Vagina (tissue), 2 donors: Measurements from ENCODE around the gene CHRNB4. TPM values are rescaled to one million over a fixed set of nuclear protein-coding genes. Genes with fewer than 3 reads are reported as not detected.

ENCODE experiments used
- DNase-seq, 2 donors: peaks; one replicate each; pipeline ENCODE4 v3.0.0-alpha.2; 2017; ENCODE audit errors: extremely low spot score in 2 of 2
- H3K27ac ChIP-seq: fragments of 200-600 bp; sonication (generic); one replicate; pipeline ENCODE4 v1.5.1; 2019
- H3K27me3 ChIP-seq: fragments of 200-600 bp; sonication (generic); one replicate; pipeline ENCODE4 v1.5.1; 2019
- H3K36me3 ChIP-seq, 2 donors: fragments of 200-600 bp; sonication (generic); one replicate each; pipeline ENCODE4 v1.5.1; 2017 to 2019
- H3K4me1 ChIP-seq: fragments of 200-600 bp; sonication (generic); one replicate; pipeline ENCODE4 v1.5.1; 2019
- H3K4me3 ChIP-seq, 2 donors: fragments of 200-600 bp; sonication (generic); 1 replicate in 1 of 2; 2 replicates in 1 of 2; pipeline ENCODE4 v1.5.1; 2016 to 2019
- H3K9me3 ChIP-seq: fragments of 200-600 bp; sonication (generic); one replicate; pipeline ENCODE4 v1.5.1; 2019
- CTCF ChIP-seq, 3 experiments: fragments of 450-650 bp in 2 of 3; fragments of 200-600 bp in 1 of 3; sonication (generic) in 1 of 3; IDR thresholded peaks; one replicate each; pipeline ENCODE4 v1.5.1; 2017 to 2019; ENCODE audit warnings: antibody characterized with exemption in 3 of 3, mild to moderate bottlenecking in 2 of 3, moderate library complexity in 2 of 3
- POLR2A ChIP-seq, 2 donors: fragments of 450-650 bp; IDR thresholded peaks; one replicate each; pipeline ENCODE4 v1.6.1; 2017; ENCODE audit warnings: antibody characterized with exemption in 2 of 2, mild to moderate bottlenecking in 2 of 2, moderate library complexity in 2 of 2
- POLR2AphosphoS5 ChIP-seq, 2 donors: sonication (generic); formaldehyde crosslinking; IDR thresholded peaks; one replicate each; pipeline ENCODE4 v1.9.0; 2017; ENCODE audit warnings: antibody characterized with exemption in 2 of 2, mild to moderate bottlenecking in 2 of 2, low read depth in 1 of 2; ENCODE audit not compliant: insufficient read depth in 1 of 2
- intact Hi-C: fragments of 100-400 bp; cut with DNase I; formaldehyde crosslinking; loops from one replicate; pipeline ENCODE4 v1.15.1; 2023
- total RNA-seq: library from RNA; depleted of rRNA; stranded (reverse); fragments of >200 nt; gene quantifications from one replicate; pipeline ENCODE4 v1.2.3, GENCODE V29; 2016

CHRNB4 gene
- total RNA-seq, 1 donor from 2014 or later, result 0.74 TPM

DNA sequence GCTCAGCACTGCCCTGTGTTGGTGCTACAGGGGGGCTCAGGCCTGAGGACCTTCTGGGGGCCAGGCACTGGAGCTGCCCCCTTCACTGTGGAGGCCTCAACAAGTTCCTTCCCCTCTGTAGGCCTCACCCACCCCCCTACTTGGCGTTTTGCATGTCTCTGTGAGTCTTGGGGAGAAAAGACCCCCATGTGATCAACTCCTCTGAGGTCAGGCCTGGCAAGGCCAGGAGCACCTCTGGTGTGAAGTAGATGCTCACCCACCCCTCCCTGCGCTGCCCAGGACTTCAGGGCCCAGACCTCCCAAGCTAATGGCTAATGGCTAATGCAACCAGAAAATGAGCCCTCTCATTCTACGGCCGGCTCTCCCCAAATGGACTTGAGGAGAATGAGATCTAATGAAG lies 34.2 kb upstream of the CHRNB4 start:
- Histone ChIP-seq H3K4me1 (peaks cover 16% of the 10 kb centered on the region), H3K4me3 (no peak overlapping the region), H3K9me3 (no peaks in the 10 kb centered on the region), H3K27ac (no peak overlapping the region), H3K36me3 (no peaks in the 10 kb centered on the region), H3K27me3 (no peaks in the 10 kb centered on the region)
- intact Hi-C loops, result no loop called here
- no peak for DNase-seq
- TF ChIP-seq POLR2AphosphoS5 (IDR thresholded peaks at IDR 0.05; ENCODE audit: insufficient read depth in 1 of 2, low read depth in 1 of 2), result no peak
- TF ChIP-seq POLR2A (IDR thresholded peaks at IDR 0.05), result no peak
- TF ChIP-seq CTCF (IDR thresholded peaks at IDR 0.05), result no peak

- H3K4me3 ChIP-seq, result no peak overlapping the region
- intact Hi-C loops, result no loop called here
- no peaks in the 10 kb centered on the region for H3K36me3 ChIP-seq
- H3K4me1 ChIP-seq, result peaks cover 16% of the 10 kb centered on the region
- TF ChIP-seq POLR2A (IDR thresholded peaks at IDR 0.05), result no peak
- TF ChIP-seq CTCF (IDR thresholded peaks at IDR 0.05), result no peak
- no peak for TF ChIP-seq POLR2AphosphoS5 (IDR thresholded peaks at IDR 0.05; ENCODE audit: insufficient read depth in 1 of 2, low read depth in 1 of 2)
- H3K27me3 ChIP-seq, result no peaks in the 10 kb centered on the region
- no peak overlapping the region for H3K27ac ChIP-seq
- DNase-seq, result no peak
- no peaks in the 10 kb centered on the region for H3K9me3 ChIP-seq
These were observed 33.0 kb upstream of the CHRNB4 start for GRCh38 chr15:78673917-78674444.

- no peak overlapping the region for H3K27ac ChIP-seq
- H3K27me3 ChIP-seq, result no peaks in the 10 kb centered on the region
- TF ChIP-seq POLR2AphosphoS5 (IDR thresholded peaks at IDR 0.05; ENCODE audit: insufficient read depth in 1 of 2, low read depth in 1 of 2) (no peak), POLR2A (IDR thresholded peaks at IDR 0.05) (no peak), CTCF (IDR thresholded peaks at IDR 0.05) (no peak)
- H3K36me3 ChIP-seq, result no peaks in the 10 kb centered on the region
- H3K4me1 ChIP-seq, result peaks cover 16% of the 10 kb centered on the region
- no peaks in the 10 kb centered on the region for H3K9me3 ChIP-seq
- DNase-seq, result no peak
- intact Hi-C loops, result no loop called here
- H3K4me3 ChIP-seq, result no peak overlapping the region
These were observed 32.5 kb upstream of the CHRNB4 start for GRCh38 chr15:78673476-78673875.

GRCh38 chr15:78672285-78673014 lies 31.4 kb upstream of the CHRNB4 start:
- no peaks in the 10 kb centered on the region for H3K9me3 ChIP-seq
- DNase-seq, result no peak
- peaks cover 16% of the 10 kb centered on the region for H3K4me1 ChIP-seq
- H3K4me3 ChIP-seq, result no peak overlapping the region
- no peaks in the 10 kb centered on the region for H3K27me3 ChIP-seq
- no peaks in the 10 kb centered on the region for H3K36me3 ChIP-seq
- TF ChIP-seq POLR2AphosphoS5 (IDR thresholded peaks at IDR 0.05; ENCODE audit: insufficient read depth in 1 of 2, low read depth in 1 of 2) (no peak), CTCF (IDR thresholded peaks at IDR 0.05) (no peak), POLR2A (IDR thresholded peaks at IDR 0.05) (no peak)
- H3K27ac ChIP-seq, result no peak overlapping the region
- intact Hi-C loops, result no loop called here

GRCh38 chr15:78671626-78672211 lies 30.7 kb upstream of the CHRNB4 start:
- DNase-seq, result no peak
- no peak for TF ChIP-seq CTCF (IDR thresholded peaks at IDR 0.05)
- no peak for TF ChIP-seq POLR2AphosphoS5 (IDR thresholded peaks at IDR 0.05; ENCODE audit: insufficient read depth in 1 of 2, low read depth in 1 of 2)
- TF ChIP-seq POLR2A (IDR thresholded peaks at IDR 0.05), result no peak
- intact Hi-C loops, result no loop called here
- no peak overlapping the region for H3K27ac ChIP-seq
- no peaks in the 10 kb centered on the region for H3K27me3 ChIP-seq
- no peaks in the 10 kb centered on the region for H3K36me3 ChIP-seq
- no peaks in the 10 kb centered on the region for H3K9me3 ChIP-seq
- peaks cover 16% of the 10 kb centered on the region for H3K4me1 ChIP-seq
- H3K4me3 ChIP-seq, result no peak overlapping the region
